Measurements from ENCODE around the gene PHF3.

DNA sequence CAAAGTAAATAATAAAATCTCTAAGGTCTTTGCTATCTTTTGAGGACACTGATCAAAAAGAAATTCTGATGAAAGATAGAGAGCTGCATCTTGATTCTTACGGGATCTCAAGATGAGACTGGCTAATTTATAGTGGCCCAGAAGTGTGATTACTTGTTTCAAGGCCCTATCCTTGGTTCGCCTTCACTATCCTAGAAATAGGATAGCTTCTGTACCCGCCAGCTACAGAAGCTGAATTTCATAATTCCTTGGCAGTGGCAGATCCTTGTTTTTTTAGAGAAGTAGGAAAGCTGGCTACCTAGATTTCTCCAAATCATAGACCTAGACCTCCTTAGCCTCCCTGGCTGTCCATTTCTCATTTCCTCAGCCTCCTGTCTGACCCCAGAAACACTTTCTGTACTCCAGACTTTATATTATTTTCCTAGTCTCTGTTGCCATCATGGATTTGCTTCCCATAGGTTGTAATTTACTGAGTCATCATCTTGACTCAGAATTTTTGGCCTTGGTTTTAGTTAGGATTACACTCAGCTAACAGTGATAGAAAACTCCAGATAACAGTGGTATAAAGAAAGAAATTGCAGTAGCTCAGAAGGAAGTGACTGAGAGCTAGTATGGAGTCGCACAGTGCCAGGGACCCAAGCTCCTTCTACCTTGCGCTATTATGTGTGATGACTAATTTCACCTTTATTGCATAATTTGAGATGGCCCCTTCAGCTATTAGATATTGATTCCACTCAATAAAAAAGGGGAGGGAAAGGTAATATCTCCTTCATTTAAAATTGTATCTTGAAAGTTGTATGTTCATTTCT, 27.7 kb downstream of the PHF3 start:
- TF ChIP-seq, protein P1, sequence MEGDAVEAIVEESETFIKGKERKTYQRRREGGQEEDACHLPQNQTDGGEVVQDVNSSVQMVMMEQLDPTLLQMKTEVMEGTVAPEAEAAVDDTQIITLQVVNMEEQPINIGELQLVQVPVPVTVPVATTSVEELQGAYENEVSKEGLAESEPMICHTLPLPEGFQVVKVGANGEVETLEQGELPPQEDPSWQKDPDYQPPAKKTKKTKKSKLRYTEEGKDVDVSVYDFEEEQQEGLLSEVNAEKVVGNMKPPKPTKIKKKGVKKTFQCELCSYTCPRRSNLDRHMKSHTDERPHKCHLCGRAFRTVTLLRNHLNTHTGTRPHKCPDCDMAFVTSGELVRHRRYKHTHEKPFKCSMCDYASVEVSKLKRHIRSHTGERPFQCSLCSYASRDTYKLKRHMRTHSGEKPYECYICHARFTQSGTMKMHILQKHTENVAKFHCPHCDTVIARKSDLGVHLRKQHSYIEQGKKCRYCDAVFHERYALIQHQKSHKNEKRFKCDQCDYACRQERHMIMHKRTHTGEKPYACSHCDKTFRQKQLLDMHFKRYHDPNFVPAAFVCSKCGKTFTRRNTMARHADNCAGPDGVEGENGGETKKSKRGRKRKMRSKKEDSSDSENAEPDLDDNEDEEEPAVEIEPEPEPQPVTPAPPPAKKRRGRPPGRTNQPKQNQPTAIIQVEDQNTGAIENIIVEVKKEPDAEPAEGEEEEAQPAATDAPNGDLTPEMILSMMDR (IDR thresholded peaks at IDR 0.05; ENCODE audit: insufficient read depth, low read depth, low read length), result no peak
- TF ChIP-seq EZH2 (IDR thresholded peaks at IDR 0.05; ENCODE audit: insufficient read depth, low read length), result no peak

Data from astrocyte (in vitro differentiated cells and primary cell).